Calu3 (cell line): Measurements from ENCODE around the gene NCOA4. TPM values are rescaled to one million over a fixed set of nuclear protein-coding genes. Genes with fewer than 3 reads are reported as not detected.

Source experiments
- BruUV-seq: library from RNA; stranded (reverse); fragments of 400-500 nt; replicated peaks from 2 replicates; lab custom pipeline; 2021; lab: Mats Ljungman, UMichigan
- CTCF ChIA-PET: fragments of 300-600 bp; sonication (Branson Sonifier 250); formaldehyde crosslinking; loops from one replicate; lab custom pipeline; 2022; ENCODE audit warnings: antibody characterized with exemption; lab: Charles Lee
- DNase-seq: peaks from one replicate; pipeline ENCODE4 v3.0.0; 2022
- H3K27ac Mint-ChIP-seq: one replicate; pipeline ENCODE4 v1.8.0; 2022; ENCODE audit warnings: mixed read lengths; ENCODE audit not compliant: unreplicated experiment
- H3K27me3 Mint-ChIP-seq: one replicate; pipeline ENCODE4 v1.8.0; 2022; ENCODE audit warnings: mixed read lengths; ENCODE audit not compliant: unreplicated experiment
- H3K36me3 Mint-ChIP-seq: one replicate; pipeline ENCODE4 v1.8.0; 2022; ENCODE audit warnings: mild to moderate bottlenecking, moderate library complexity, mixed read lengths; ENCODE audit not compliant: insufficient read depth, unreplicated experiment
- H3K4me1 Mint-ChIP-seq: one replicate; pipeline ENCODE4 v1.8.0; 2022; ENCODE audit warnings: mild to moderate bottlenecking, low read depth, mixed read lengths; ENCODE audit not compliant: unreplicated experiment
- H3K4me3 Mint-ChIP-seq: one replicate; pipeline ENCODE4 v1.8.0; 2022; ENCODE audit warnings: mild to moderate bottlenecking, low read depth, moderate library complexity, mixed read lengths; ENCODE audit not compliant: unreplicated experiment
- H3K9me3 Mint-ChIP-seq: one replicate; pipeline ENCODE4 v1.8.0; 2022; ENCODE audit warnings: low read depth, mixed read lengths; ENCODE audit not compliant: unreplicated experiment
- intact Hi-C: fragments of 100-400 bp; cut with micrococcal nuclease; formaldehyde crosslinking; loops from one replicate; pipeline ENCODE4 v1.10.0; 2022; ENCODE audit not compliant: unreplicated experiment
- total RNA-seq: library from RNA; stranded (reverse); gene quantifications from 2 replicates; pipeline ENCODE4 v1.2.3, GENCODE V29; 2022
- TF ChIP-seq, protein P1 (sequence below): fragments of 200-600 bp; IDR thresholded peaks from one replicate; pipeline ENCODE4 v1.8.0; 2022; ENCODE audit warnings: antibody characterized with exemption; ENCODE audit not compliant: unreplicated experiment

NCOA4 gene
- total RNA-seq, 1 experiment from 2014 or later = 77.3 TPM

DNA sequence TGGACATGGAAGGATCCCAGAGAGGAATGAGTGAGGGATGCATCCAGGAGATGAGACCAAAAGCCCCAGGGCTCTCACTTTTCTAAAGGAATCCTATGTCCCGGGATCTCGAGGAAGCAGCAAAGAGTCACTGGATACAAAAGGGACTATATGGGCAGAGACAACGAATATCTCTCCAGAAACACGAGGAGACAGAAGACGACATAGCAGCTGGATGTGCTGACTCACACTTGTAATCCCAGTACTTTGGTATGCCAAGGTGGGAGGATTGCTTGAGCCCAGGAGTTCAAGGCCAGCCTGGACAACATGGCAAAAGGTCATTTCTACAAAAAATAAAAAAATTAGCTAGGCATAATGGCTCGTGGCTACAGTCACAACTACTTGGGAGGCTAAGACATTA, 40.3 kb upstream of the NCOA4 start:
- CTCF ChIA-PET = no interaction called here
- no peak overlapping the region for H3K27ac Mint-ChIP-seq
- intact Hi-C loops = no loop called here
- no peaks in the 10 kb centered on the region for H3K36me3 Mint-ChIP-seq
- H3K4me3 Mint-ChIP-seq = no peak overlapping the region
- no peak for DNase-seq
- BruUV-seq = no TSS peak
- TF ChIP-seq, protein P1, sequence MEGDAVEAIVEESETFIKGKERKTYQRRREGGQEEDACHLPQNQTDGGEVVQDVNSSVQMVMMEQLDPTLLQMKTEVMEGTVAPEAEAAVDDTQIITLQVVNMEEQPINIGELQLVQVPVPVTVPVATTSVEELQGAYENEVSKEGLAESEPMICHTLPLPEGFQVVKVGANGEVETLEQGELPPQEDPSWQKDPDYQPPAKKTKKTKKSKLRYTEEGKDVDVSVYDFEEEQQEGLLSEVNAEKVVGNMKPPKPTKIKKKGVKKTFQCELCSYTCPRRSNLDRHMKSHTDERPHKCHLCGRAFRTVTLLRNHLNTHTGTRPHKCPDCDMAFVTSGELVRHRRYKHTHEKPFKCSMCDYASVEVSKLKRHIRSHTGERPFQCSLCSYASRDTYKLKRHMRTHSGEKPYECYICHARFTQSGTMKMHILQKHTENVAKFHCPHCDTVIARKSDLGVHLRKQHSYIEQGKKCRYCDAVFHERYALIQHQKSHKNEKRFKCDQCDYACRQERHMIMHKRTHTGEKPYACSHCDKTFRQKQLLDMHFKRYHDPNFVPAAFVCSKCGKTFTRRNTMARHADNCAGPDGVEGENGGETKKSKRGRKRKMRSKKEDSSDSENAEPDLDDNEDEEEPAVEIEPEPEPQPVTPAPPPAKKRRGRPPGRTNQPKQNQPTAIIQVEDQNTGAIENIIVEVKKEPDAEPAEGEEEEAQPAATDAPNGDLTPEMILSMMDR = no peak
- peaks cover 36% of the 10 kb centered on the region for H3K27me3 Mint-ChIP-seq
- H3K9me3 Mint-ChIP-seq = no peaks in the 10 kb centered on the region
- H3K4me1 Mint-ChIP-seq = no peaks in the 10 kb centered on the region

DNA sequence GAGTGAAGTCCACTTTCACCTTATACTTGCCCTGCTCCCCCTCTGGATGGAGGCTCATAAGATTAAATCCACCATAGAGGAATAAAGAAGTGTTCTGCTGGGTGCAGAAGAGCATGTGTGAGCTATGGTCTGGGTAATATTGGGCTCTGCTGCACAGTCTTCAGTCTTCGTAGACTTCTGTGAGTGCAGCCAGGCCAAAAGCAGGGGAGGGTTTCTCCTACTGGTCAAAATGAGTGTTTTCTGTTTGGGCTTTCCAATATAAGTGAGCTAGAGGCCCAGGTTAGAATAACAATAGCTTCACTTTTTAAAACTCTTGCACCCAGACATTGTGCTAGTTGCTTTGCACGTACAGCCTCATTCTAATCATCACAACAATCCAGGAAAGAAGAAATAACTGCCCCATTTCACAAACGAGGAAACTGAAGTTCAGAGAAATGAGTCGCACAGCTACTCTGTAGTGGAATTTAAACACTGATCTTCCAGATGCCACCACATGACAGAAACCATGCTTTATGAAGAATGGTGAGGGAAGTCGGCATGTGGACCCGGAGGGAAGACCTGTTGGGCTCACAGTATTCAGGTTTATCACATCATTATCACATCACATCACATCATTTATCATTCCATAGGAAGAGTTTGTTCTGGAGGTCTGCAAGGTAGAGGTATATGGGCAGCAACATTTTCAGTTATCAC, 39.5 kb upstream of the NCOA4 start:
- BruUV-seq = no TSS peak
- Mint-ChIP-seq H3K27me3 (peaks cover 36% of the 10 kb centered on the region), H3K36me3 (no peaks in the 10 kb centered on the region), H3K4me1 (no peaks in the 10 kb centered on the region), H3K9me3 (no peaks in the 10 kb centered on the region), H3K4me3 (no peak overlapping the region), H3K27ac (no peak overlapping the region)
- TF ChIP-seq, protein P1 = no peak
- no peak for DNase-seq
- intact Hi-C loops = no loop called here
- CTCF ChIA-PET = no interaction called here

DNA sequence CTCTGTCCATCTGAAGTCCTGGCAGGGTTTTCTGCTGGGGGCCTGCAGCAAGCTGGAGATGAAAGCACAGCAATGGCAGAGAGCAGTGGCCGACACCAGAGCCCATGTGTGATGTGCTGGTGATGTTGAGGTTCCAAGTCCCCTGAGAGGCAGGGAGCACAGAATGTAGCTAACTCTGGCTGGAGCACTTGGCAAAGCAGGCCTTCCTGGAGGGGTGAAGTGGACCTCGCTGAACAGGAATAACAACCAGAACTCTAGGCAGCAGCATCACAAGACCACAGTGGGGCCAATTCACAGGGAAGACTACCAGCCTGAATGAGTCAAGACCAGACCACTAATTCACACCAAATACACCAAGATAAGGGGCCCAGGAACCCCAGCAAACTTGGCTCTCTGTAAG, 38.5 kb upstream of the NCOA4 start:
- no peak for DNase-seq
- intact Hi-C loops = no loop called here
- no TSS peak for BruUV-seq
- no peaks in the 10 kb centered on the region for H3K4me1 Mint-ChIP-seq
- H3K36me3 Mint-ChIP-seq = no peaks in the 10 kb centered on the region
- H3K27ac Mint-ChIP-seq = no peak overlapping the region
- CTCF ChIA-PET = no interaction called here
- peaks cover 36% of the 10 kb centered on the region for H3K27me3 Mint-ChIP-seq
- no peaks in the 10 kb centered on the region for H3K9me3 Mint-ChIP-seq
- TF ChIP-seq, protein P1 = no peak
- H3K4me3 Mint-ChIP-seq = no peak overlapping the region

DNA sequence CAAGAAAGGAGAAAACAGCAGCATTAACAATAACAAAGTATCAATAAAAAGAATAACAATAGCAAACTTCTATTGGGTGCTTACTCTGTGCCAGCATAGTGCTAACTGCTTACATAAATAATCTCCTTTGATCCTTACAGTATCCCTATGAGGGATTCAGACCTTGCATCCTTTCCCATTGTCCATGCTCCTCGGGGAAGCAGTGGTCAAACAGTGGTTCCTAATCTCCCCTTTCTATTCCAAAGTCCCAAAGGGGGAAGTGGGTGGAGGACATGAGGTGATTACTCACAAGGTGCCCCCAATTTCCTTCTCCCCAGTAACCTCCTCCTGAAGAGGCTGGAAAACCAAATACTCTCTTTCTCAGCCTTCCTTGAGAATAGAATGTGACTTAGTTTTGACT, 37.7 kb upstream of the NCOA4 start:
- no peak overlapping the region for H3K4me3 Mint-ChIP-seq
- H3K36me3 Mint-ChIP-seq = no peaks in the 10 kb centered on the region
- intact Hi-C loops = no loop called here
- DNase-seq = no peak
- H3K9me3 Mint-ChIP-seq = no peaks in the 10 kb centered on the region
- no TSS peak for BruUV-seq
- TF ChIP-seq, protein P1 = no peak
- no peaks in the 10 kb centered on the region for H3K4me1 Mint-ChIP-seq
- CTCF ChIA-PET = no interaction called here
- no peak overlapping the region for H3K27ac Mint-ChIP-seq
- peaks cover 36% of the 10 kb centered on the region for H3K27me3 Mint-ChIP-seq
